ENCODE results near the gene TMEM150C.

DNA sequence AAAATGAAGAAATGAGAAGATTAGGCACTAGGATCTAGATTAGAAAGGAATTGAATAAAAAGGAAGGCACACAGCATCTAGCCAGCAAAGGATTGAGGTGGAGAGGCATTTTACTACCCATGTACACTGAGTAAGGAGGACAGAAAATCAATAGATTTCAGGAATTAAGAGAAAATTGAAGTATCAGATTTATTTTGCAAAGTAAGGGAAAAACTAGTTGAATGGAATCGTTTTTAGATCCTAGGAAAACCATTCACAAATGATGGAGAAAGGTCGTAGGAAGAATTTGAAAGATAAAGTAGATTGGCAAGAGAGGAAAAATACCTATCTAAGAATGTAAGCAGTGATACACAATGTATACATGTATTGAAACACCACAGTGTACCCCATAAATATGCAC, 100.1 kb downstream of the TMEM150C start:
- TF ChIP-seq CTCF (IDR thresholded peaks at IDR 0.05; ENCODE audit: poor library complexity, severe bottlenecking) (no peak), POLR2AphosphoS5 (IDR thresholded peaks at IDR 0.05) (no peak), EZH2 (IDR thresholded peaks at IDR 0.05; ENCODE audit: borderline replicate concordance, insufficient read depth, low read length, poor library complexity, severe bottlenecking) (no peak), TAF1 (IDR thresholded peaks at IDR 0.05; ENCODE audit: low read depth) (no peak)
- TF ChIP-seq, protein P1, sequence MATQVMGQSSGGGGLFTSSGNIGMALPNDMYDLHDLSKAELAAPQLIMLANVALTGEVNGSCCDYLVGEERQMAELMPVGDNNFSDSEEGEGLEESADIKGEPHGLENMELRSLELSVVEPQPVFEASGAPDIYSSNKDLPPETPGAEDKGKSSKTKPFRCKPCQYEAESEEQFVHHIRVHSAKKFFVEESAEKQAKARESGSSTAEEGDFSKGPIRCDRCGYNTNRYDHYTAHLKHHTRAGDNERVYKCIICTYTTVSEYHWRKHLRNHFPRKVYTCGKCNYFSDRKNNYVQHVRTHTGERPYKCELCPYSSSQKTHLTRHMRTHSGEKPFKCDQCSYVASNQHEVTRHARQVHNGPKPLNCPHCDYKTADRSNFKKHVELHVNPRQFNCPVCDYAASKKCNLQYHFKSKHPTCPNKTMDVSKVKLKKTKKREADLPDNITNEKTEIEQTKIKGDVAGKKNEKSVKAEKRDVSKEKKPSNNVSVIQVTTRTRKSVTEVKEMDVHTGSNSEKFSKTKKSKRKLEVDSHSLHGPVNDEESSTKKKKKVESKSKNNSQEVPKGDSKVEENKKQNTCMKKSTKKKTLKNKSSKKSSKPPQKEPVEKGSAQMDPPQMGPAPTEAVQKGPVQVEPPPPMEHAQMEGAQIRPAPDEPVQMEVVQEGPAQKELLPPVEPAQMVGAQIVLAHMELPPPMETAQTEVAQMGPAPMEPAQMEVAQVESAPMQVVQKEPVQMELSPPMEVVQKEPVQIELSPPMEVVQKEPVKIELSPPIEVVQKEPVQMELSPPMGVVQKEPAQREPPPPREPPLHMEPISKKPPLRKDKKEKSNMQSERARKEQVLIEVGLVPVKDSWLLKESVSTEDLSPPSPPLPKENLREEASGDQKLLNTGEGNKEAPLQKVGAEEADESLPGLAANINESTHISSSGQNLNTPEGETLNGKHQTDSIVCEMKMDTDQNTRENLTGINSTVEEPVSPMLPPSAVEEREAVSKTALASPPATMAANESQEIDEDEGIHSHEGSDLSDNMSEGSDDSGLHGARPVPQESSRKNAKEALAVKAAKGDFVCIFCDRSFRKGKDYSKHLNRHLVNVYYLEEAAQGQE (IDR thresholded peaks at IDR 0.05; ENCODE audit: borderline replicate concordance) = no peak

Measured in neural cell (in vitro differentiated cells).